Fibroblast of mammary gland (primary cell): ENCODE data around the gene DMAC2.
"Not testable (repeated sequence)": the region's sequence is repeated elsewhere in the genome, so short reads cannot be mapped to it uniquely, and the experiment has no call there.

Experiments used
- DNase-seq: peaks from one replicate; pipeline ENCODE4 v3.0.0-alpha.2; 2010; ENCODE audit warnings: low read depth
- H3K4me3 ChIP-seq: 2 replicates; pipeline ENCODE4 v1.5.1; 2011; ENCODE audit warnings: low read depth, mild to moderate bottlenecking, low read length, moderate library complexity; ENCODE audit not compliant: control insufficient read depth
- CTCF ChIP-seq: conservative IDR thresholded peaks from 2 replicates; pipeline ENCODE4 v1.5.1; 2011; ENCODE audit warnings: low read depth, low read length, inconsistent platforms; ENCODE audit not compliant: control insufficient read depth, insufficient read depth

The DMAC2 gene

GRCh38 chr19:41439441-41440222 is at the start of gene DMAC2:
Gene DMAC2, minus strand, starts transcription at chr19:41439912. Its CDS starts 13 bp downstream, at chr19:41439899.
- DNase-seq = peak; percentile 97
- peak; percentile 36 for TF ChIP-seq CTCF
- H3K4me3 ChIP-seq = peak within 1 kb of the TSS; percentile 97

DNA sequence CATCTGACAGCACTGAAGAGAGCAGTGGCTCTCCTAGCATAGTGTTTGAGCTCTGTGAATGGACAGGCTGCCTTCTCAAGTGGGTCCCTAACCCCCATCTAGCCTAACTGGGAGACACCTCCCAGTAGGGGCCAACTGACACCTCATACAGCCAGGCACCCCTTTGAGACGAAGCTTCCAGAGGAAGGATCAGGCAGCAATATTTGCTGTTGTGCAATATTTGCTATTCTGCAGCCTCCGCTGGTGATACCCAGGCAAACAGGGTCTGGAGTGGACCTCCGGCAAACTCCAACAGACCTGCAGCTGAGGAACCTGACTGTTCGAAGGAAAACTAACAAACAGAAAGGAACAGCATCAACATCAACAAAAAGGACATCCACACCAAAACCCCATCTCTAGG is 47.2 kb upstream of the DMAC2 start:
- H3K4me3 ChIP-seq, DNase-seq: not testable (repeated sequence)

DNA sequence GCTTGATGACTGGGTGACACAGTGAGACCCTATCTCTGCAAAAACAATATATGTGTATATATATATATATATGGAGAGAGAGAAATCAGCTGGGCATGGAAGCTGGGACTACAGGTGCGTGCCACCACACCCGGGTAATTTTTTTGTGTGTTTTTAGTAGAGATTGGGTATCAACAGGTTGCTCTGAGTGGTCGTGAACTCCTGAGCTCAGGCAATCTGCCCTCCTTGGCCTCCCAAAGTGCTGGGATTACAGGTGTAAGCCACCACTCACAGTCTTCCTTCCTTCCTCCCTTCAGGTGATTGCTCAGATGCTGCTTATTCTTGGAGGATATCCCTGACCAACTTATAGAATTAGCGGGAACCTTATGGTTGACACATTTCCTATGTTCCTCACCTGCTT is 45.1 kb upstream of the DMAC2 start:
- H3K4me3 ChIP-seq = no peak overlapping the region
- no peak for TF ChIP-seq CTCF
- no peak for DNase-seq

- no peak for DNase-seq
- TF ChIP-seq CTCF = no peak
- H3K4me3 ChIP-seq = no peak overlapping the region
Measured at GRCh38 chr19:41480336-41480735, 40.6 kb upstream of the DMAC2 start.

DNA sequence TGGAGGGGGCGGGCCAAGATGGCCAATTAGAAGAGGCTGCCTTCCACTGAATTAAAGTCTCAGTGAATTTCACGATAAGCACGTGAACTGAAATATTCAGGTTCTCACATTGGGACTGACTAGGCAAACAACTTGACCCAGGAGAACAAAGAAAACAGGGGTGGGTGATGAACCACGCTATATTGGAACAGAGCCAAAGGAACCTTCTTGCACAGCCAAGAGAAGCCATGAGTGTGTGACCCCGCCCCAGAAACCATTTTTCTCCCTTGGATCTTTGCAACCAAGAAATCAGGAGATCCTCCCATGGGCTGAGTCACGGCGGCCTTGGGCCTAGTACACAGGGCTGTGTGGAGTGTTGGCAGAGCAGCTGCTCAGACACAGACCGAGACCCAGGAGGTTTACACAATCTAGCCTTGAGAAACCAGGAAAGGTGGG is 40.1 kb upstream of the DMAC2 start:
- H3K4me3 ChIP-seq = no peak overlapping the region
- DNase-seq = peak; percentile 20

GRCh38 chr19:41478875-41479756 is 39.4 kb upstream of the DMAC2 start:
- DNase-seq = no peak
- no peak for TF ChIP-seq CTCF
- no peak overlapping the region for H3K4me3 ChIP-seq

More for the DNA sequence above, 40.1 kb upstream of the DMAC2 start:
- no peak for TF ChIP-seq CTCF

- no peak for TF ChIP-seq CTCF
- DNase-seq = no peak
- no peak overlapping the region for H3K4me3 ChIP-seq
Measured at GRCh38 chr19:41478171-41478570, 38.5 kb upstream of the DMAC2 start.
